MCF 10A (cell line): ENCODE results near the gene HARS1. TPM values are rescaled to one million over a fixed set of nuclear protein-coding genes. Genes with fewer than 3 reads are reported as not detected.

Experiments
- BruUV-seq: library from RNA; stranded (reverse); fragments of 400-500 nt; replicated peaks from 2 replicates; lab custom pipeline; 2021; lab: Mats Ljungman, UMichigan
- CTCF ChIA-PET: fragments of 300-600 bp; sonication (Branson Sonifier 250); formaldehyde crosslinking; extraction: SDS; loops from one replicate; lab custom pipeline; 2021; ENCODE audit warnings: antibody characterized with exemption, inconsistent platforms; lab: Yijun Ruan, JAX
- POLR2A ChIA-PET: fragments of 300-600, 350-650 bp; sonication (Branson Sonifier 250); formaldehyde crosslinking; extraction: SDS; loops from one replicate; lab custom pipeline; 2020; ENCODE audit warnings: antibody characterized with exemption, inconsistent platforms; lab: Yijun Ruan, JAX
- DNase-seq: peaks from one replicate; pipeline ENCODE4 v3.0.0-alpha.2; 2018; ENCODE audit not compliant: unreplicated experiment
- H3K27ac Mint-ChIP-seq: one replicate; pipeline ENCODE4 v1.8.0; 2022; ENCODE audit warnings: mild to moderate bottlenecking, low read depth, mixed read lengths; ENCODE audit not compliant: unreplicated experiment
- H3K27me3 Mint-ChIP-seq: one replicate; pipeline ENCODE4 v1.8.0; 2022; ENCODE audit warnings: mixed read lengths; ENCODE audit not compliant: insufficient read depth, unreplicated experiment
- H3K36me3 Mint-ChIP-seq: one replicate; pipeline ENCODE4 v1.8.0; 2022; ENCODE audit warnings: mild to moderate bottlenecking, moderate library complexity, mixed read lengths; ENCODE audit not compliant: insufficient read depth, unreplicated experiment
- H3K4me1 Mint-ChIP-seq: one replicate; pipeline ENCODE4 v1.8.0; 2022; ENCODE audit warnings: mixed read lengths; ENCODE audit not compliant: insufficient read depth, unreplicated experiment
- H3K4me3 Mint-ChIP-seq: one replicate; pipeline ENCODE4 v1.8.0; 2022; ENCODE audit warnings: mild to moderate bottlenecking, moderate library complexity, mixed read lengths; ENCODE audit not compliant: unreplicated experiment
- H3K9me3 Mint-ChIP-seq: one replicate; pipeline ENCODE4 v1.8.0; 2022; ENCODE audit warnings: mixed read lengths; ENCODE audit not compliant: unreplicated experiment
- intact Hi-C: fragments of 100-400 bp; cut with micrococcal nuclease; formaldehyde crosslinking; loops from 2 replicates; pipeline ENCODE4 v1.14.1; 2022
- total RNA-seq: library from RNA; stranded (reverse); gene quantifications from 2 replicates; pipeline ENCODE4 v1.2.3, GENCODE V29; 2022
- TF ChIP-seq, protein P1 (sequence below): fragments of 200-600 bp; IDR thresholded peaks from one replicate; pipeline ENCODE4 v1.8.0; 2022; ENCODE audit warnings: antibody characterized with exemption, mild to moderate bottlenecking; ENCODE audit not compliant: unreplicated experiment

HARS1 gene
- total RNA-seq, 1 experiment from 2014 or later, result 126 TPM

GRCh38 chr5:140637371-140638100 is 53.6 kb downstream of the HARS1 start:
- Mint-ChIP-seq H3K4me3 (no peak overlapping the region), H3K4me1 (peaks cover 44% of the 10 kb centered on the region), H3K9me3 (no peaks in the 10 kb centered on the region), H3K27ac (peak overlapping the region; percentile 92), H3K27me3 (no peaks in the 10 kb centered on the region), H3K36me3 (no peaks in the 10 kb centered on the region)
- no peak for DNase-seq
- no TSS peak for BruUV-seq
- POLR2A ChIA-PET, result interaction anchor here (0.6 to 11.2 kb wide), 8 partner anchors 10 to 91 kb away, joined by 3 to 143 read pairs (median 16); partner anchors contain the start of genes APBB3, EIF4EBP3, IK and NDUFA2
- CTCF ChIA-PET, result interaction anchor here (1.2 to 4.0 kb wide), 5 partner anchors 10 to 84 kb away, joined by 3 to 41 read pairs (median 17); partner anchors contain the start of genes APBB3, IK, NDUFA2 and SLC35A4
- TF ChIP-seq, protein P1, sequence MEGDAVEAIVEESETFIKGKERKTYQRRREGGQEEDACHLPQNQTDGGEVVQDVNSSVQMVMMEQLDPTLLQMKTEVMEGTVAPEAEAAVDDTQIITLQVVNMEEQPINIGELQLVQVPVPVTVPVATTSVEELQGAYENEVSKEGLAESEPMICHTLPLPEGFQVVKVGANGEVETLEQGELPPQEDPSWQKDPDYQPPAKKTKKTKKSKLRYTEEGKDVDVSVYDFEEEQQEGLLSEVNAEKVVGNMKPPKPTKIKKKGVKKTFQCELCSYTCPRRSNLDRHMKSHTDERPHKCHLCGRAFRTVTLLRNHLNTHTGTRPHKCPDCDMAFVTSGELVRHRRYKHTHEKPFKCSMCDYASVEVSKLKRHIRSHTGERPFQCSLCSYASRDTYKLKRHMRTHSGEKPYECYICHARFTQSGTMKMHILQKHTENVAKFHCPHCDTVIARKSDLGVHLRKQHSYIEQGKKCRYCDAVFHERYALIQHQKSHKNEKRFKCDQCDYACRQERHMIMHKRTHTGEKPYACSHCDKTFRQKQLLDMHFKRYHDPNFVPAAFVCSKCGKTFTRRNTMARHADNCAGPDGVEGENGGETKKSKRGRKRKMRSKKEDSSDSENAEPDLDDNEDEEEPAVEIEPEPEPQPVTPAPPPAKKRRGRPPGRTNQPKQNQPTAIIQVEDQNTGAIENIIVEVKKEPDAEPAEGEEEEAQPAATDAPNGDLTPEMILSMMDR, result no peak
- intact Hi-C loops, result loop anchor here (2.0 kb wide), 1 partner anchor 265 kb away; no protein-coding TSS in a partner anchor

DNA sequence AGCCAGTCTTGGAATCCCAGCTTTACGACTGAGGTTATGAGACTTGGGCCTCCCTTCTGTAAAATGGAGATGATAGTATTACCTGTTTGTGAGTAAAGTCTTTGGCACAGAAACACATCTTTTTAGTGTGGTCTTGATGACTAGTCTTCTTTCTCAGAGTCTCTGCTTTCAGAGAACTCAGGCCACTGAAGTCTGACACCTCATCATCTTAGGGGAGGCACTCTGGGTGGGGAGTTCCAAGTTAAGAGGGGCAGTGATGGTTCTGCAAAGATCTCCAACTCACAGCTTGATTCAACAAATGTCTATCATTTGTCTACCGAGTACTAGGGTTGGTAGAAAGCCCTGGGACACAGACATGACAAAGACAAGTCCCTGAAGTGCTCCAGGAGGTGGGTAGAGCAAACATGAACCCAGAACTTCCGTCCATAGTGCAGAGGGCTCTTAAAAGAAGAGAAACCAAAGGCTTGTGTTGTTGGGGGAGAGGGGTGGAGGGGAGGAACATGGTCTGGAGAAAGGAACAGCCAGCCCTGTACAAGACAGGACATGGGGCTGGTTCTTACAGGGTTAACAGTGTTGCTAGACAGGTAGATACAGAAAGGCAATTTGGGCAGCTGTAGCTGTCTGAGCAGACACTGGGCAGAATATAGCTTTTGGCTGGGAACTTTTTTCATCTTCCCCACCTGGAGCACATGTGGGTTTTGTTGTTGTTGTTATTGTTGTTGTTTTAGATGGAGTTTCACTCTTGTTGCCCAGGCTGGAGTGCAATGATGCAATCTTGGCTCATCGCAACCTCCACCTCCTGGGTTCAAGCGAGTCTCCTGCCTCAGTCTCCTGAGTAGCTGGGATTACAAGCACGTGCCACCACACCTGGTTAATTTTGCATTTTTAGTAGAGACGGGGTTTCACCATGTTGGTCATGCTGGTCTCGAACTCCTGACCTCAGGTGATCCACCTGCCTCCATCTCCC is 55.6 kb downstream of the HARS1 start:
- BruUV-seq, result no TSS peak
- intact Hi-C loops, result loop anchor here (1.0 kb wide), 2 partner anchors 60 to 88 kb away; partner anchors contain the start of gene EIF4EBP3
- TF ChIP-seq, protein P1, result no peak
- no peak for DNase-seq
- Mint-ChIP-seq H3K36me3 (no peaks in the 10 kb centered on the region), H3K4me3 (no peak overlapping the region), H3K27me3 (no peaks in the 10 kb centered on the region), H3K27ac (no peak overlapping the region), H3K4me1 (peaks cover 40% of the 10 kb centered on the region), H3K9me3 (no peaks in the 10 kb centered on the region)
- POLR2A ChIA-PET, result interaction anchor here (0.6 to 11.2 kb wide), 14 partner anchors 11 to 404 kb away, joined by 3 to 143 read pairs (median 4); partner anchors contain the start of genes ANKHD1, APBB3, EIF4EBP3 and IK
- CTCF ChIA-PET, result interaction anchor here (0.6 to 4.0 kb wide), 19 partner anchors 10 to 166 kb away, joined by 3 to 41 read pairs (median 5); partner anchors contain the start of genes APBB3, EIF4EBP3, NDUFA2 and SLC35A4

- Mint-ChIP-seq H3K27me3 (no peaks in the 10 kb centered on the region), H3K27ac (no peak overlapping the region), H3K4me3 (no peak overlapping the region), H3K4me1 (peaks cover 35% of the 10 kb centered on the region), H3K9me3 (no peaks in the 10 kb centered on the region), H3K36me3 (no peaks in the 10 kb centered on the region)
- CTCF ChIA-PET, result interaction anchor here (0.8 to 4.0 kb wide), 10 partner anchors 11 to 402 kb away, joined by 3 to 41 read pairs (median 8); partner anchors contain the start of genes APBB3, EIF4EBP3, NDUFA2 and SLC35A4
- intact Hi-C loops, result no loop called here
- no peak for DNase-seq
- no TSS peak for BruUV-seq
- POLR2A ChIA-PET, result interaction anchor here (1.2 to 11.2 kb wide), 6 partner anchors 13 to 233 kb away, joined by 4 to 143 read pairs (median 15); partner anchors contain the start of genes ANKHD1, APBB3, EIF4EBP3 and IK
- TF ChIP-seq, protein P1, result no peak
Measured at GRCh38 chr5:140634103-140634502, 57.1 kb downstream of the HARS1 start.
